GM12874 (cell line): ENCODE data around the gene NRIP3.

ENCODE experiments used
- TF ChIP-seq, protein P1 (sequence below): IDR thresholded peaks from 2 replicates; pipeline ENCODE4 v1.5.1; 2011; ENCODE audit warnings: low read depth, mild to moderate bottlenecking, control low read depth, low read length, moderate library complexity; ENCODE audit not compliant: insufficient read depth

The NRIP3 gene

DNA sequence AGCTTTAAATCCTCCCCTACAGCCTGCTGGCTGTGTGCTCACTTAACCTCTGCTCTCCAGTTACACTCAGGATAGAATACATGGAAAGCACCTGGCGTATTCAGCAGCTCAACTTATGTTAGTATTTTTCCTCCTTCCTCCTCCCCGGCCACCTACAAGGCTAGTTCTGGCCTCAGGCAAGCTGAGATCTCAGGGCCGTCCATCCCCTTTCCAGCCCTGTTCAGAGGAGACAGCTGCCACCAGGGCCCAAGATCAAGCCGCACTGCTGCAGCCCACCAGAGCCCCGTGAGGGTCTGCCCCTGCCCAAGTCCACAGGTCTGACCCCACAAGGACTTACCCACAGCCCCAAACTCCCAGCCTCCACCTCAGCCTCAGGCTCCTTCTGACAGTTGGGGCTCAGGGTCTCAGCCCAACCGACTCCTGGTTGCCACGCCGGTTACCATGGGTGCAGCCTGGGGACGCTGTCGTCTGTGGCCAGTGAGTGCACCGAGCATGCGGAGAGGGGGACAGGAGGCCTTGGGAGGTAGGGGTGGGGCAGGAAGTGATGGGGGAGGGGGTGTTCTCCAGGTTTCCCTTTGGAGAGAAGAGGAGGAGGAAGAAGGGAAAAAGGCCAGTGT lies 71.1 kb downstream of the NRIP3 start, which contains the start of gene C11orf16:
Gene C11orf16, minus strand, starts transcription at position 384 of the 617 bp plus-strand sequence. CDS start 639 bp downstream, outside the sequence.
- TF ChIP-seq, protein P1, sequence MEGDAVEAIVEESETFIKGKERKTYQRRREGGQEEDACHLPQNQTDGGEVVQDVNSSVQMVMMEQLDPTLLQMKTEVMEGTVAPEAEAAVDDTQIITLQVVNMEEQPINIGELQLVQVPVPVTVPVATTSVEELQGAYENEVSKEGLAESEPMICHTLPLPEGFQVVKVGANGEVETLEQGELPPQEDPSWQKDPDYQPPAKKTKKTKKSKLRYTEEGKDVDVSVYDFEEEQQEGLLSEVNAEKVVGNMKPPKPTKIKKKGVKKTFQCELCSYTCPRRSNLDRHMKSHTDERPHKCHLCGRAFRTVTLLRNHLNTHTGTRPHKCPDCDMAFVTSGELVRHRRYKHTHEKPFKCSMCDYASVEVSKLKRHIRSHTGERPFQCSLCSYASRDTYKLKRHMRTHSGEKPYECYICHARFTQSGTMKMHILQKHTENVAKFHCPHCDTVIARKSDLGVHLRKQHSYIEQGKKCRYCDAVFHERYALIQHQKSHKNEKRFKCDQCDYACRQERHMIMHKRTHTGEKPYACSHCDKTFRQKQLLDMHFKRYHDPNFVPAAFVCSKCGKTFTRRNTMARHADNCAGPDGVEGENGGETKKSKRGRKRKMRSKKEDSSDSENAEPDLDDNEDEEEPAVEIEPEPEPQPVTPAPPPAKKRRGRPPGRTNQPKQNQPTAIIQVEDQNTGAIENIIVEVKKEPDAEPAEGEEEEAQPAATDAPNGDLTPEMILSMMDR: no peak
